ENCODE results near the gene TNP2.
A peak's percentile ranks its signal among the peaks of the same experiment; 100 is the strongest.

The TNP2 gene

GRCh38 chr16:11277607-11278337 is 8.6 kb upstream of the TNP2 start:
- DNase-seq, result no peak

GRCh38 chr16:11276896-11277593 is 7.9 kb upstream of the TNP2 start:
- no peak for DNase-seq

- no peak for DNase-seq
Measured at GRCh38 chr16:11276143-11276895, 7.2 kb upstream of the TNP2 start, which contains the start of gene PRM2. TSS of gene PRM2 (minus strand) at chr16:11276480. CDS start at chr16:11276370, 110 bp downstream.

- DNase-seq, result no peak
Measured at GRCh38 chr16:11274964-11275363, 5.8 kb upstream of the TNP2 start.

DNA sequence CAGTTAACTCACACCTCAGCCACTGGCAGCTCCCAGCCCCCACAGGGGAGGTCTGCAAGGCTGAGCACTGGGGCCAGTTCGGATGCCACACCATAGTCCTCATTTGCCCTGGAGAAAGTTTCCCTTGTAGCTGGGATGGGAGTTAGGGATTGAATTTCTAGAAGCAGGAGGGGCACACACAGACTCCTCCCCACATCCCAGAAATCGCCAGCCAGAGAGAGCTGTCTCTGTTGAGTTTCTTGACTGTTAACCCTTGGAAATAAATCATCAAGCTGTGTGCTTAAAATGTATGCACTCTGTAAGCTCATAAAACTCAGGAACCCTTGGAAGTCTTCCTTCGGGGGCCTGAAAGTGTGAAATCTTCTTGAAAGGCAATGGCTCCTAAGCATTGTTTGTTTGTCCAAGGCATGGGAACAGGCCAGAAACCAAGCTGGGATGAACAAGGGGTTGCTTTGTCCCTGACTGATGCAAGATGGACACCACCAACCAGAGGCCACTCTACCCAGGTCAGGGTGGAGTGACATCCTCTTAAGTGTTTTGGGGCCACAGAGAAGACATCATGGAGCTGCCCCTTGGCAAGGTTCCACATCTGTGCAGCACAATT is 4.7 kb upstream of the TNP2 start:
- DNase-seq, result peak in 1 of 56 donors; percentile 4

DNA sequence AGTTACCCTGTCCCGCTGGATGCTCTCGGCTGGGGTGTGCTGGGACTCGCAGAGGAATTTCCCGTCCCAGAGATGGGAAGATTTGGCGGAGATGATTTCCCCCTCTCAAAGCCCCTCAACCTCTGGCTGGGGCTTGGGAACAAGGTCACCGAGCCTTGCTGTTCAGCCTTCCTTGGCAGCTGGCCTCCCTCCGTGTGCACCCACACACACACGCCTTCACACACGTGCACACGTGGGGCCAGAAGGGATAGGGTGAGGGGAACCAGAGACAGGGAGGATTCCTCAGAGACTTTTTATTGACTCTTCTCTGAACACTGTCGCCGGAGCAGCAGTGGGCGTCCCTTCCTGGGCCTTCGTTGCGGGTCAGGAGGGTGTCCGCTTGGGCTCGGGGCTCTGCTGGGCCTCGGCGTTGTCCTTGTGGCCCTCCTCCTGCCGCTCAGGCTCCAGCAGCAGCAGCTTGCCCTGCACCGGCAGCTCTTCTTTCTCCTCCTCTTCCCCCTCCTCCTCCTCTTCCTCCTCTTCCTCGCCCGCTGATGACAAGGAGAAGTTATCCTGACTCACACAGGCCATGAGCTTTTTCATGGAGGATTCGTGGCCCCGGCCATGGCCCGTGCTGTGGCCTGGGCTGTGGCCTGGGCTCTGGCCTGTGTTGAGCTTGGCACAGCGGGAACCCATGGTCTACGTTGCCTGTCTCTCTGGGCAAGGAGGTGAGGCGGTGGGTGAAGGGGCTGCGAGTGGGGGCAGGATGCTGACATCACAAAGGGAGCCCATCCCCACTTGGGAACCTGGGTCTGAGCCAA is 4.0 kb upstream of the TNP2 start, which contains the start of gene PRM3:
Gene PRM3, minus strand, starts transcription at position 709 of the 800 bp plus-strand sequence. Its CDS starts 34 bp downstream, at position 675.
- no peak for DNase-seq

GRCh38 chr16:11272484-11272883 is 3.4 kb upstream of the TNP2 start:
- DNase-seq, result no peak

- DNase-seq, result no peak
Measured at GRCh38 chr16:11271610-11272009, 2.5 kb upstream of the TNP2 start.

- no peak for DNase-seq
Measured at GRCh38 chr16:11270602-11271162, 1.6 kb upstream of the TNP2 start.

DNA sequence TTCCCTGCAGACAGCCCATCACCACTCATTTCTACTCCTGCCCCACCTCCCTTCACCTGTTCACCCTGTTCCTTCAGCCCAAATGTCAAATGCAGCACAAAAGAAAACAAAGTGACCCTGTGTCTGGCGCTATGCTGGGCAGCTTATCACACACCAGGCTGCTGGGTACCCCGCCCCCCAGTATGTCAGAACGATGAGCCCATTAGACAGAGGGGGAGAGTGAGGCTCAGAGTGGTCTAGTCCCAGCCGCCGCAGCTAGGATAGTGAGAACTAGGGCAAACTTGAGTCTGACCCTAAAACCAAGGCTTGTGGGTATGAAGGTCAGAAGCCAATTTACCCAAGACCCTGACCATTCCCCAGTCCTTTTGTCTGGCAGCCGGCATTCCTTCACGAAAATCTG is 4.0 kb downstream of the TNP2 start:
- no peak for DNase-seq

DNA sequence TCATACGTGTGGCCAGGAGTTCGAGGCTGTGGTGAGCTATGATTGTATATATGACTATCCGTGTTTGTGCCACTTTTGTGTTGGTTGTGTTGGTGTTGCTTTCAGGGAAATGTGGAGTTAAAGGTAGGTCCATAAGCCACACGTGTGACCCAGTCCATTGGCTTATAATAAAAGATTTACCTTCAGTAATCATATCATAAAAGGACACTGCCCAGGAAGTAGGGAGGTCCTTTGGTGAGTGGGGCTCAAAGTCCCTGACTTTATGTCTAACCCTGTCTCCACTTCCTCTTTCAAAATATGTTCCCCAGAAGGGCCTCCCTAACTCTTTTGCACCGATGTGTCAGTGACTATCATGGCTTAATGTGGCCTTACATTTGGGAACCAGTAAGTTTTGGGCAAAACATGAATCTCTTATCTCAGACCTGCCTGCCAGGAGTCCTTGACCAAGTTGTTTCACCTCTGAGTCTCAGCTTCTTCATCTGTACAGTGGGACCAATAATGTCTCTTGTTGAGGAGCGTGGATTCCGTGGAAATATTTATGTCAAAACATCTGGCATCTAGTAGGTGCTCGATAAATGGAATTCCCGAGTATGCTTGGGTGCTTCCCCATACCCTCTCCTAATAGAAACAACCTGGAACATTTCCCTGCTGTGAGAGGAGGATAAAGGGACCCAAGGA is 4.8 kb downstream of the TNP2 start:
- DNase-seq, result no peak

- DNase-seq, result no peak
Measured at GRCh38 chr16:11263737-11264136, 5.4 kb downstream of the TNP2 start.

- DNase-seq, result no peak
Measured at GRCh38 chr16:11262915-11263314, 6.2 kb downstream of the TNP2 start.

GRCh38 chr16:11260596-11260966 is 8.5 kb downstream of the TNP2 start:
- no peak for DNase-seq

- DNase-seq, result no peak
Measured at GRCh38 chr16:11259655-11260595, 9.2 kb downstream of the TNP2 start.

- DNase-seq, result peak in 49 of 56 donors; percentile 4 to 86 (median 42)
Measured at GRCh38 chr16:11258553-11259492, 10.3 kb downstream of the TNP2 start.

Data from amygdala (tissue), 56 donors.